ENCODE measurements around the gene PTRH1. TPM values are rescaled to one million over a fixed set of nuclear protein-coding genes. Genes with fewer than 3 reads are reported as not detected.

The PTRH1 gene
- total and polyA plus RNA-seq, 2 of the 13 experiments (the other 11 are each of a cell fraction or from before 2014, with no cell fraction given): 4.0 to 10.4 TPM

DNA sequence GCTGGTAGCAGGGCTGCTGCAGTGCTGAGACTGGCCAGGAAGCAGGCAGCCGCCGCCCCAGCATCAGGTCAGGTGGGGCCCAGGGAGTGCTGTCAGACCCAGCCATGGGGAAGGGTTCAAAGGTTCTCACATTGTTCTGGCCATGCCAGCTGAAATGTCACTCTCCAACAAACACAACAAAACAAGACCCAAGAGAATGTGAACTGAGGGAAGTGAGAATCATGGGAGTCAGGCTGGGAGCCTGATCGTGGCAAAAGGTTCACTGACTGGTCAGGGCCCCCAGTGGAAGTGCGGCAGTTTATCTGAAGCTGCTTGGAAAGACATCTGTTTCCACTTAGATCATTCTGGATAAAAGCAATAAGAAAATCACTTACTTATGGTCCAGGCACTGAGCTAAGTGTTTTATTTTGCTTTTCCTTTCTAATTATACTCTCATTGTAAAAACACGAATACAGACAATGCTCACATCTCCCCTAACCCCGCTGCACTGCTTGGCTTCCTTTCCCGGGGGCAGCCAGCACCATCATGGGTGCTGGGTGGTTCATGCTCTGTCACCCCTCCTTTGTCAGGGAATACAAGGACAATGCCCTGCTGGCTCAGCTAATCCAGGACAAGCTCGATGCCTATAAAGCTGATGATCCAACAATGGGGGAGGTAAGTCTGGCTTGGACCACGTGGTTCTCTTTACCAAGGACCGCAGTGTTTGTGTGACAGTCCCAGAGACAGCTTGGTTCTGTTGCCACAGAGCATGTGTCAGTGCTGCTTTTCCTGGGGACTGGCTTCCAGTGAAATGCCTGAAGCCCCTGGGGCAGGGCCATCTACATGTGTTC is 50.6 kb downstream of the PTRH1 start (continued):
- TF ChIP-seq NFAT5 (CRISPR knock-in tag; IDR thresholded peaks at IDR 0.05) (no peak), DDIT3 (CRISPR knock-in tag; IDR thresholded peaks at IDR 0.05) (no peak), SMAD9 (CRISPR knock-in tag; IDR thresholded peaks at IDR 0.05) (no peak), SRSF9 (IDR thresholded peaks at IDR 0.05; ENCODE audit: borderline replicate concordance, insufficient read depth, low read depth, low read length, poor library complexity, severe bottlenecking) (no peak), KLF9 (CRISPR knock-in tag; IDR thresholded peaks at IDR 0.05; ENCODE audit: low read depth) (no peak), ATM (IDR thresholded peaks at IDR 0.05; ENCODE audit: borderline replicate concordance) (no peak), DNMT1 (CRISPR knock-in tag; IDR thresholded peaks at IDR 0.05) (no peak), CEBPB (IDR thresholded peaks at IDR 0.05; ENCODE audit: borderline replicate concordance, low read depth, low read length) (no peak), PHF8 (CRISPR knock-in tag; IDR thresholded peaks at IDR 0.05) (no peak), ZNF124 (CRISPR knock-in tag; IDR thresholded peaks at IDR 0.05) (no peak), MXD4 (CRISPR knock-in tag; IDR thresholded peaks at IDR 0.05) (peak; percentile 61), HES4 (CRISPR knock-in tag; IDR thresholded peaks at IDR 0.05; ENCODE audit: borderline replicate concordance) (no peak), GATAD2A (CRISPR knock-in tag; IDR thresholded peaks at IDR 0.05) (peak; percentile 54), ZEB1 (IDR thresholded peaks at IDR 0.05; ENCODE audit: insufficient replicate concordance, low read depth) (no peak), KDM3A (CRISPR knock-in tag; IDR thresholded peaks at IDR 0.05; ENCODE audit: low read depth) (no peak), ZNF790 (CRISPR knock-in tag; IDR thresholded peaks at IDR 0.05; ENCODE audit: borderline replicate concordance) (no peak), ZNF713 (CRISPR knock-in tag; IDR thresholded peaks at IDR 0.05) (no peak), ZBTB26 (CRISPR knock-in tag; IDR thresholded peaks at IDR 0.05; ENCODE audit: borderline replicate concordance) (no peak), MATR3 (CRISPR knock-in tag; IDR thresholded peaks at IDR 0.05) (no peak)
- TF ChIP-seq, protein P1, sequence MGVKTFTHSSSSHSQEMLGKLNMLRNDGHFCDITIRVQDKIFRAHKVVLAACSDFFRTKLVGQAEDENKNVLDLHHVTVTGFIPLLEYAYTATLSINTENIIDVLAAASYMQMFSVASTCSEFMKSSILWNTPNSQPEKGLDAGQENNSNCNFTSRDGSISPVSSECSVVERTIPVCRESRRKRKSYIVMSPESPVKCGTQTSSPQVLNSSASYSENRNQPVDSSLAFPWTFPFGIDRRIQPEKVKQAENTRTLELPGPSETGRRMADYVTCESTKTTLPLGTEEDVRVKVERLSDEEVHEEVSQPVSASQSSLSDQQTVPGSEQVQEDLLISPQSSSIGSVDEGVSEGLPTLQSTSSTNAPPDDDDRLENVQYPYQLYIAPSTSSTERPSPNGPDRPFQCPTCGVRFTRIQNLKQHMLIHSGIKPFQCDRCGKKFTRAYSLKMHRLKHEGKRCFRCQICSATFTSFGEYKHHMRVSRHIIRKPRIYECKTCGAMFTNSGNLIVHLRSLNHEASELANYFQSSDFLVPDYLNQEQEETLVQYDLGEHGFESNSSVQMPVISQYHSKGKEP (CRISPR knock-in tag; IDR thresholded peaks at IDR 0.05): no peak
- TF ChIP-seq, protein P2, sequence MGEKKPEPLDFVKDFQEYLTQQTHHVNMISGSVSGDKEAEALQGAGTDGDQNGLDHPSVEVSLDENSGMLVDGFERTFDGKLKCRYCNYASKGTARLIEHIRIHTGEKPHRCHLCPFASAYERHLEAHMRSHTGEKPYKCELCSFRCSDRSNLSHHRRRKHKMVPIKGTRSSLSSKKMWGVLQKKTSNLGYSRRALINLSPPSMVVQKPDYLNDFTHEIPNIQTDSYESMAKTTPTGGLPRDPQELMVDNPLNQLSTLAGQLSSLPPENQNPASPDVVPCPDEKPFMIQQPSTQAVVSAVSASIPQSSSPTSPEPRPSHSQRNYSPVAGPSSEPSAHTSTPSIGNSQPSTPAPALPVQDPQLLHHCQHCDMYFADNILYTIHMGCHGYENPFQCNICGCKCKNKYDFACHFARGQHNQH (CRISPR knock-in tag; IDR thresholded peaks at IDR 0.05): 0 out of 2 replicates have a peak, but pooled peaks have one; percentile 23
